Vagina (tissue), 2 donors: ENCODE measurements around the gene LRRC74B. TPM values are rescaled to one million over a fixed set of nuclear protein-coding genes. Genes with fewer than 3 reads are reported as not detected.
A peak's percentile ranks its signal among the peaks of the same experiment; 100 is the strongest.
"Not testable (repeated sequence)": the region's sequence is repeated elsewhere in the genome, so short reads cannot be mapped to it uniquely, and the experiment has no call there.

Source experiments
- DNase-seq, 2 donors: peaks; one replicate each; pipeline ENCODE4 v3.0.0-alpha.2; 2017; ENCODE audit errors: extremely low spot score in 2 of 2
- H3K27ac ChIP-seq: fragments of 200-600 bp; sonication (generic); one replicate; pipeline ENCODE4 v1.5.1; 2019
- H3K27me3 ChIP-seq: fragments of 200-600 bp; sonication (generic); one replicate; pipeline ENCODE4 v1.5.1; 2019
- H3K36me3 ChIP-seq, 2 donors: fragments of 200-600 bp; sonication (generic); one replicate each; pipeline ENCODE4 v1.5.1; 2017 to 2019
- H3K4me1 ChIP-seq: fragments of 200-600 bp; sonication (generic); one replicate; pipeline ENCODE4 v1.5.1; 2019
- H3K4me3 ChIP-seq, 2 donors: fragments of 200-600 bp; sonication (generic); 1 replicate in 1 of 2; 2 replicates in 1 of 2; pipeline ENCODE4 v1.5.1; 2016 to 2019
- H3K9me3 ChIP-seq: fragments of 200-600 bp; sonication (generic); one replicate; pipeline ENCODE4 v1.5.1; 2019
- POLR2A ChIP-seq, 2 donors: fragments of 450-650 bp; IDR thresholded peaks; one replicate each; pipeline ENCODE4 v1.6.1; 2017; ENCODE audit warnings: antibody characterized with exemption in 2 of 2, mild to moderate bottlenecking in 2 of 2, moderate library complexity in 2 of 2
- POLR2AphosphoS5 ChIP-seq, 2 donors: sonication (generic); formaldehyde crosslinking; IDR thresholded peaks; one replicate each; pipeline ENCODE4 v1.9.0; 2017; ENCODE audit warnings: antibody characterized with exemption in 2 of 2, mild to moderate bottlenecking in 2 of 2, low read depth in 1 of 2; ENCODE audit not compliant: insufficient read depth in 1 of 2
- intact Hi-C: fragments of 100-400 bp; cut with DNase I; formaldehyde crosslinking; loops from one replicate; pipeline ENCODE4 v1.15.1; 2023
- total RNA-seq: library from RNA; depleted of rRNA; stranded (reverse); fragments of >200 nt; gene quantifications from one replicate; pipeline ENCODE4 v1.2.3, GENCODE V29; 2016
- TF ChIP-seq, protein P1 (sequence below), 3 experiments: fragments of 450-650 bp in 2 of 3; fragments of 200-600 bp in 1 of 3; sonication (generic) in 1 of 3; IDR thresholded peaks; one replicate each; pipeline ENCODE4 v1.5.1; 2017 to 2019; ENCODE audit warnings: antibody characterized with exemption in 3 of 3, mild to moderate bottlenecking in 2 of 3, moderate library complexity in 2 of 3

Gene LRRC74B
- total RNA-seq, 1 donor from 2014 or later = not detected

- TF ChIP-seq POLR2A (IDR thresholded peaks at IDR 0.05) (peak in 1 of 2 donors; percentile 71), POLR2AphosphoS5 (IDR thresholded peaks at IDR 0.05; ENCODE audit: insufficient read depth in 1 of 2, low read depth in 1 of 2) (peak; percentile 96 to 98)
- TF ChIP-seq, protein P1, sequence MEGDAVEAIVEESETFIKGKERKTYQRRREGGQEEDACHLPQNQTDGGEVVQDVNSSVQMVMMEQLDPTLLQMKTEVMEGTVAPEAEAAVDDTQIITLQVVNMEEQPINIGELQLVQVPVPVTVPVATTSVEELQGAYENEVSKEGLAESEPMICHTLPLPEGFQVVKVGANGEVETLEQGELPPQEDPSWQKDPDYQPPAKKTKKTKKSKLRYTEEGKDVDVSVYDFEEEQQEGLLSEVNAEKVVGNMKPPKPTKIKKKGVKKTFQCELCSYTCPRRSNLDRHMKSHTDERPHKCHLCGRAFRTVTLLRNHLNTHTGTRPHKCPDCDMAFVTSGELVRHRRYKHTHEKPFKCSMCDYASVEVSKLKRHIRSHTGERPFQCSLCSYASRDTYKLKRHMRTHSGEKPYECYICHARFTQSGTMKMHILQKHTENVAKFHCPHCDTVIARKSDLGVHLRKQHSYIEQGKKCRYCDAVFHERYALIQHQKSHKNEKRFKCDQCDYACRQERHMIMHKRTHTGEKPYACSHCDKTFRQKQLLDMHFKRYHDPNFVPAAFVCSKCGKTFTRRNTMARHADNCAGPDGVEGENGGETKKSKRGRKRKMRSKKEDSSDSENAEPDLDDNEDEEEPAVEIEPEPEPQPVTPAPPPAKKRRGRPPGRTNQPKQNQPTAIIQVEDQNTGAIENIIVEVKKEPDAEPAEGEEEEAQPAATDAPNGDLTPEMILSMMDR (IDR thresholded peaks at IDR 0.05) = peak in 1 of 3 experiments; percentile 7
- H3K4me3 ChIP-seq = peak within 1 kb of the TSS; percentile 51 to 79
- H3K27ac ChIP-seq = peak within 1 kb of the TSS; percentile 95
- H3K27me3 ChIP-seq = no peaks in the 10 kb centered on the region
- DNase-seq = peak in 1 of 2 donors; percentile 98
- intact Hi-C loops = no loop called here
- H3K36me3 ChIP-seq = peaks cover 0 to 19% of the 10 kb centered on the region in 2 donors
- peaks cover 37% of the 10 kb centered on the region for H3K4me1 ChIP-seq
- H3K9me3 ChIP-seq = no peaks in the 10 kb centered on the region
Observed at GRCh38 chr22:21001601-21002325, 44.0 kb upstream of the LRRC74B start, which contains the start of gene THAP7. TSS of gene THAP7 (minus strand) at chr22:21002118. CDS start at chr22:21001911, 207 bp downstream.

GRCh38 chr22:21003782-21004181, 42.0 kb upstream of the LRRC74B start:
- Histone ChIP-seq H3K27ac (no peak overlapping the region), H3K27me3 (no peaks in the 10 kb centered on the region), H3K4me3 (no peak overlapping the region), H3K36me3 (peaks cover 0 to 15% of the 10 kb centered on the region in 2 donors), H3K4me1 (peaks cover 37% of the 10 kb centered on the region), H3K9me3 (no peaks in the 10 kb centered on the region)
- TF ChIP-seq, protein P1 (IDR thresholded peaks at IDR 0.05) = no peak
- TF ChIP-seq POLR2AphosphoS5 (IDR thresholded peaks at IDR 0.05; ENCODE audit: insufficient read depth in 1 of 2, low read depth in 1 of 2) (no peak), POLR2A (IDR thresholded peaks at IDR 0.05) (no peak)
- intact Hi-C loops = no loop called here
- no peak for DNase-seq

- H3K27me3 ChIP-seq, H3K36me3 ChIP-seq, intact Hi-C loops, H3K9me3 ChIP-seq, DNase-seq, H3K27ac ChIP-seq, H3K4me3 ChIP-seq: not testable (repeated sequence)
- H3K4me1 ChIP-seq = peaks cover 12% of the 10 kb centered on the region
Observed at GRCh38 chr22:21009208-21009607, 36.5 kb upstream of the LRRC74B start.

DNA sequence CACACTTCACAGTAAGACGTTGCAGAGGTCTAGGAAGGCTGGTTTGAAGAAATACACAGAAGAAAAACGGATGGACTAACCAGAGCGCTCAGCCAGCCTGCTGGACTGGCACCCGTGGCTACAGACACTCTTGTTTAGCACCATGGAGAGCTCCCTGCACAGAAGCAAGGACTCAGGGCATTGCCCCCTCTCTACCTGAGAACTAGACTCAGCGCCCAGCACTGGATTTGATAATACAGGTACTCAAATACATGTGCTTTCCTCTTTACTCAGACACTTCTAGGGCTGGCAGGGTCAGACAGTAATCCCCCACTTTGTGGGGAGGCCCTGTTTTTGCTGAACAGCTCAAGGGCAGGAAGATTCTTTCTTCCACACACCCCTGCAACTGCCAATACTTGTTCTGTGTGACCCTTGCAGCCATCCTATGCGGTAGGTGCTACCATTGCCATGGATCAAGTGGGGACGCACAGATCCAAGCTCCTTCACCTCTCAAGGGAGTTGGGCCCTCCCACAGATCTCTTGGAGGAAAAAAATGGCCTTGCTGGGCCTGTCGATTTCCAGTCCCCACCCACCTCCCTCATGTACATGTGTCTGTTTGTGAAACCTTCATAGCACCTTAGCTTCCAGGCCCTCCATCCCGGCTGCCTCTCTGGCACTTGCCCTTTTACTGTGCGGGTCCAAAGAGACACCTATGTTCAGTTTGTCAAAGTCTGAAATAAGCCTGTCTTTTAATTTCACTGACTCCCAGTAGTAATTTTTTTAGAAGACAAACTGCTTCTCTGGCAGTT, 35.9 kb upstream of the LRRC74B start:
- no peak for TF ChIP-seq POLR2AphosphoS5 (IDR thresholded peaks at IDR 0.05; ENCODE audit: insufficient read depth in 1 of 2, low read depth in 1 of 2)
- TF ChIP-seq, protein P1 (IDR thresholded peaks at IDR 0.05) = no peak
- TF ChIP-seq POLR2A (IDR thresholded peaks at IDR 0.05) = no peak
- H3K4me3 ChIP-seq = no peak overlapping the region
- DNase-seq = no peak
- no peaks in the 10 kb centered on the region for H3K36me3 ChIP-seq
- no peaks in the 10 kb centered on the region for H3K27me3 ChIP-seq
- no peaks in the 10 kb centered on the region for H3K9me3 ChIP-seq
- intact Hi-C loops = no loop called here
- peaks cover 19% of the 10 kb centered on the region for H3K4me1 ChIP-seq
- no peak overlapping the region for H3K27ac ChIP-seq

DNA sequence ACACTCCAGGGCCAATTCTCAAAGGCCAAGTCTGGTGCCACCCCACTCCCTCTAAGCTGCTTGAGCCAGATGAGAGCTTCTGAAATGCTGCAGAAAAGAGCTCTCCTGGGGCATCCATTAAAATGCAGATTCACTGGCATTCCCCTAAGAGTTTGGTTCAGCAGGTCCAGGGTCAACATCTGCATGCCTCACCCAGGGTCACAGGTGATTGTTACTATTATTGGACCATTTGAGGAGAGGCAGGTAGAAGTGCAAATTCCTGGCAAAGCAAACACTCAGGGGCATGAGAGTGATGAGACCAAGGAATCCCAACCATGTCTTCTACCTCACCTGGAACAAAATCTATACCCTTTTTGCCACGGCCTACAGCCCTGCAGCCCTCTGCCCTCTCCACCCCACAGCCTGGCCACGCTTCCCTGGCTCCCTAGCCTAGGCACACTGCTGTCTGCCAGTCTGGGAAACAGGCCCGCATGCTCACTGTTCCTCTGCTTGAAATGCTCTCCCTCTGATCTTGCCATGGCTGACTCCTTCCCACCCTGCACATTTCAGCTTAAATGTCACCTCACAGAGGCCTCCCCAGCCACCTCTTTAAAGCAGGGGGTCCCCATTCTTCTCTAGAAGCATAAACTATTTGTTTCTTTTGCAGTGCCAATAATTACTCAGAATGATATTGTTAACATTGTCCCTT, 35.2 kb upstream of the LRRC74B start:
- DNase-seq = no peak
- H3K4me3 ChIP-seq = no peak overlapping the region
- no peak overlapping the region for H3K27ac ChIP-seq
- H3K4me1 ChIP-seq = peaks cover 26% of the 10 kb centered on the region
- H3K27me3 ChIP-seq = no peaks in the 10 kb centered on the region
- H3K9me3 ChIP-seq = no peaks in the 10 kb centered on the region
- TF ChIP-seq, protein P1 (IDR thresholded peaks at IDR 0.05) = no peak
- TF ChIP-seq POLR2A (IDR thresholded peaks at IDR 0.05) (no peak), POLR2AphosphoS5 (IDR thresholded peaks at IDR 0.05; ENCODE audit: insufficient read depth in 1 of 2, low read depth in 1 of 2) (no peak)
- intact Hi-C loops = no loop called here
- no peaks in the 10 kb centered on the region for H3K36me3 ChIP-seq
